ENCODE data around the gene MAP2K2.

DNA sequence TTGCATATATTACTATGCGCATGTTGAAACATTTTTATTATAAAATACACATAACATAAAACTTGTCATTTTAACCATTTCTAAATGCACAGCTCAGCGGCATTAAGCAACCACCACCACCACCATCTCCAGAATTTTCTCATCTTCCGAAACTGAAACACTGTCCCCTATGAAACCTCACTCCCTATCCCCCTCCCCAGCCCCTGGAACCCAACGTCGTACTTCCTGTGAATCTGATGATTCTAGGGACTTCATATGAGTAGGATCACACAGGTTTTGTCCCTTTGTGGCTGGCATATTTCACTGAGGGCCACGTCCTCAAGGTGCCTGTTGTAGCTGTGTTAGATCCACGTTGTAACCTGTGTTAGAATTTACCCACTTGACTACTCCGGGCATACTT lies 716 bp upstream of the MAP2K2 start:
- TF ChIP-seq, protein P1, sequence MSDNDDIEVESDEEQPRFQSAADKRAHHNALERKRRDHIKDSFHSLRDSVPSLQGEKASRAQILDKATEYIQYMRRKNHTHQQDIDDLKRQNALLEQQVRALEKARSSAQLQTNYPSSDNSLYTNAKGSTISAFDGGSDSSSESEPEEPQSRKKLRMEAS (IDR thresholded peaks at IDR 0.05), result no peak
- TF ChIP-seq ESRRA (IDR thresholded peaks at IDR 0.05; ENCODE audit: borderline replicate concordance, low read length), result no peak
- TF ChIP-seq CHD4 (IDR thresholded peaks at IDR 0.05; ENCODE audit: borderline replicate concordance), result no peak
- TF ChIP-seq MAZ (IDR thresholded peaks at IDR 0.05; ENCODE audit: borderline replicate concordance, low read depth, low read length), result no peak
- TF ChIP-seq, protein P2, sequence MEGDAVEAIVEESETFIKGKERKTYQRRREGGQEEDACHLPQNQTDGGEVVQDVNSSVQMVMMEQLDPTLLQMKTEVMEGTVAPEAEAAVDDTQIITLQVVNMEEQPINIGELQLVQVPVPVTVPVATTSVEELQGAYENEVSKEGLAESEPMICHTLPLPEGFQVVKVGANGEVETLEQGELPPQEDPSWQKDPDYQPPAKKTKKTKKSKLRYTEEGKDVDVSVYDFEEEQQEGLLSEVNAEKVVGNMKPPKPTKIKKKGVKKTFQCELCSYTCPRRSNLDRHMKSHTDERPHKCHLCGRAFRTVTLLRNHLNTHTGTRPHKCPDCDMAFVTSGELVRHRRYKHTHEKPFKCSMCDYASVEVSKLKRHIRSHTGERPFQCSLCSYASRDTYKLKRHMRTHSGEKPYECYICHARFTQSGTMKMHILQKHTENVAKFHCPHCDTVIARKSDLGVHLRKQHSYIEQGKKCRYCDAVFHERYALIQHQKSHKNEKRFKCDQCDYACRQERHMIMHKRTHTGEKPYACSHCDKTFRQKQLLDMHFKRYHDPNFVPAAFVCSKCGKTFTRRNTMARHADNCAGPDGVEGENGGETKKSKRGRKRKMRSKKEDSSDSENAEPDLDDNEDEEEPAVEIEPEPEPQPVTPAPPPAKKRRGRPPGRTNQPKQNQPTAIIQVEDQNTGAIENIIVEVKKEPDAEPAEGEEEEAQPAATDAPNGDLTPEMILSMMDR (IDR thresholded peaks at IDR 0.05), result no peak
- TF ChIP-seq SMC3 (IDR thresholded peaks at IDR 0.05), result no peak
- TF ChIP-seq MYC (IDR thresholded peaks at IDR 0.05; ENCODE audit: borderline replicate concordance, low read length), result no peak
- no peak for TF ChIP-seq EP300 (IDR thresholded peaks at IDR 0.05)
- no peak for TF ChIP-seq EHMT2 (IDR thresholded peaks at IDR 0.05; ENCODE audit: low read depth)
- TF ChIP-seq, protein P3, sequence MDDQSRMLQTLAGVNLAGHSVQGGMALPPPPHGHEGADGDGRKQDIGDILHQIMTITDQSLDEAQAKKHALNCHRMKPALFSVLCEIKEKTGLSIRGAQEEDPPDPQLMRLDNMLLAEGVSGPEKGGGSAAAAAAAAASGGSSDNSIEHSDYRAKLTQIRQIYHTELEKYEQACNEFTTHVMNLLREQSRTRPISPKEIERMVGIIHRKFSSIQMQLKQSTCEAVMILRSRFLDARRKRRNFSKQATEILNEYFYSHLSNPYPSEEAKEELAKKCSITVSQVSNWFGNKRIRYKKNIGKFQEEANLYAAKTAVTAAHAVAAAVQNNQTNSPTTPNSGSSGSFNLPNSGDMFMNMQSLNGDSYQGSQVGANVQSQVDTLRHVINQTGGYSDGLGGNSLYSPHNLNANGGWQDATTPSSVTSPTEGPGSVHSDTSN (IDR thresholded peaks at IDR 0.05), result no peak
- TF ChIP-seq CHD2 (IDR thresholded peaks at IDR 0.05; ENCODE audit: low read length, partially characterized antibody), result no peak
- no peak for TF ChIP-seq CEBPB (IDR thresholded peaks at IDR 0.05)

All from A549 (cell line).